ENCODE measurements around the gene WBP1. TPM values are rescaled to one million over a fixed set of nuclear protein-coding genes. Genes with fewer than 3 reads are reported as not detected.

WBP1 gene
- total and polyA plus RNA-seq, 10 of the 15 experiments (the other 5 are each of a cell fraction or from before 2014, with no cell fraction given): 4.2 to 76.8 (median 43.8) TPM

- H3K9ac ChIP-seq (ENCODE audit: control insufficient read depth, insufficient read depth, low read length): no peak overlapping the region
- ChIA-PET RAD21 (ENCODE audit: unreplicated experiment) (no interaction called here), POLR2A (interaction anchor here (0.6 kb wide), 1 partner anchor 239 kb away, joined by 4 read pairs; no protein-coding TSS in a partner anchor), CTCF (no interaction called here), SMC1A (ENCODE audit: uncharacterized antibody, unreplicated experiment) (interaction anchor here (0.7 to 0.8 kb wide), 2 partner anchors 12 to 45 kb away, joined by 3 to 4 read pairs; no protein-coding TSS in a partner anchor)
- no peak overlapping the region for H2AFZ ChIP-seq (ENCODE audit: control insufficient read depth, low read depth, low read length)
- in situ Hi-C loops (cut with MboI) (no loop called here), intact Hi-C loops (cut with micrococcal nuclease; ENCODE audit: unreplicated experiment) (no loop called here)
- no peak for DNase-seq (ENCODE audit: low read depth, low spot score)
- no peak overlapping the region for H3K4me2 ChIP-seq (ENCODE audit: control insufficient read depth, insufficient read depth)
- H3K36me3 ChIP-seq (ENCODE audit: control insufficient read depth in 2 of 2, insufficient read depth in 2 of 2, low read length in 1 of 2): peaks cover 0 to 12% of the 10 kb centered on the region in 2 experiments; a peak in 1 of 4 replicates
- H3K9me3 ChIP-seq (replicated peaks; ENCODE audit: control insufficient read depth, insufficient read depth, low read length): no peaks in the 10 kb centered on the region
- H3K27ac ChIP-seq (ENCODE audit: control insufficient read depth, insufficient read depth): no peak overlapping the region
- no peaks in the 10 kb centered on the region for H3K27me3 ChIP-seq (replicated peaks in 1 of 2; ENCODE audit: control insufficient read depth in 2 of 2, insufficient read depth in 2 of 2, low read length in 1 of 2)
- BruUV-seq (replicated peaks): no TSS peak
- WGBS (ENCODE audit: insufficient coverage, insufficient replicate concordance, low lambda C conversion rate, missing lambda C conversion rate): 91% methylated on average over 3 of the region's 3 CpGs
- no peaks in the 10 kb centered on the region for H4K20me1 ChIP-seq (ENCODE audit: control insufficient read depth, insufficient read depth)
- FAIRE-seq: no peak
- peaks cover 3% of the 10 kb centered on the region; the same call in 1 of the 2 replicates for H3K79me2 ChIP-seq (ENCODE audit: control insufficient read depth, insufficient read depth, low read length)
- H3K4me3 ChIP-seq: no peak overlapping the region
- ATAC-seq: no peak
- H3K4me1 ChIP-seq (ENCODE audit: control insufficient read depth, insufficient read depth, low read length): peaks cover 7% of the 10 kb centered on the region; the same call in 1 of the 2 replicates
- TF ChIP-seq ZSCAN29 (IDR thresholded peaks at IDR 0.05): no peak
- TF ChIP-seq E4F1 (IDR thresholded peaks at IDR 0.05; ENCODE audit: borderline replicate concordance, partially characterized antibody): no peak
- no peak for TF ChIP-seq RELA (IDR thresholded peaks at IDR 0.05; ENCODE audit: borderline replicate concordance, partially characterized antibody)
- no peak for TF ChIP-seq IKZF2 (IDR thresholded peaks at IDR 0.05)
- TF ChIP-seq ZBED1 (IDR thresholded peaks at IDR 0.05; ENCODE audit: borderline replicate concordance): no peak
- no peak for TF ChIP-seq ZBTB33 (IDR thresholded peaks at IDR 0.05)
- TF ChIP-seq NR2F1 (conservative IDR thresholded peaks at IDR 0.05): no peak
- TF ChIP-seq MYB (IDR thresholded peaks at IDR 0.05; ENCODE audit: borderline replicate concordance, low read depth, low read length): no peak
- no peak for TF ChIP-seq RCOR1 (conservative IDR thresholded peaks at IDR 0.05; ENCODE audit: low read depth, low read length)
- TF ChIP-seq RB1 (IDR thresholded peaks at IDR 0.05; ENCODE audit: borderline replicate concordance): no peak
- TF ChIP-seq ATF2 (IDR thresholded peaks at IDR 0.05; ENCODE audit: low read length): no peak
- no peak for TF ChIP-seq CUX1 (IDR thresholded peaks at IDR 0.05; ENCODE audit: insufficient replicate concordance, low read depth, low read length)
- no peak for TF ChIP-seq LARP7 (IDR thresholded peaks at IDR 0.05)
- no peak for TF ChIP-seq ZNF24 (IDR thresholded peaks at IDR 0.05)
Observed at GRCh38 chr2:74427551-74427950, 30.7 kb upstream of the WBP1 start.
